PFSK-1 (cell line): ENCODE results near the gene PLCL2.

Source experiments
- POLR2AphosphoS5 ChIP-seq: IDR thresholded peaks from 2 replicates; pipeline ENCODE4 v1.6.1; 2012; ENCODE audit warnings: low read depth, mild to moderate bottlenecking, control low read depth, low read length, moderate library complexity
- SIN3A ChIP-seq: IDR thresholded peaks from 2 replicates; pipeline ENCODE4 v1.6.1; 2012; ENCODE audit warnings: mild to moderate bottlenecking, low read length, moderate library complexity, borderline replicate concordance; ENCODE audit not compliant: insufficient read depth

GRCh38 chr3:16871915-16872842, 12.6 kb upstream of the PLCL2 start:
- no peak for TF ChIP-seq POLR2AphosphoS5
- no peak for TF ChIP-seq SIN3A
